Muscle layer of colon (tissue), 2 donors: ENCODE data around the gene AUTS2.

Source experiments
- H3K27ac ChIP-seq: one replicate; pipeline ENCODE4 v1.7.0; 2013; ENCODE audit warnings: low read depth, mild to moderate bottlenecking, low read length, moderate library complexity
- H3K27me3 ChIP-seq, 2 donors: one replicate each; pipeline ENCODE4 v1.7.0; 2013; ENCODE audit warnings: low read length in 2 of 2, mild to moderate bottlenecking in 2 of 2; ENCODE audit not compliant: insufficient read depth in 2 of 2, control insufficient read depth in 1 of 2
- H3K36me3 ChIP-seq: one replicate; pipeline ENCODE4 v1.7.0; 2013; ENCODE audit warnings: mild to moderate bottlenecking, low read length; ENCODE audit not compliant: insufficient read depth
- H3K4me1 ChIP-seq: one replicate; pipeline ENCODE4 v1.7.0; 2013; ENCODE audit warnings: mild to moderate bottlenecking, low read length; ENCODE audit not compliant: insufficient read depth
- H3K4me3 ChIP-seq, 2 donors: one replicate each; pipeline ENCODE4 v1.7.0; 2013; ENCODE audit warnings: low read length in 2 of 2, low read depth in 1 of 2, mild to moderate bottlenecking in 1 of 2, moderate library complexity in 1 of 2
- H3K9ac ChIP-seq: one replicate; pipeline ENCODE4 v1.7.0; 2013; ENCODE audit warnings: low read length
- H3K9me3 ChIP-seq: one replicate; pipeline ENCODE4 v1.7.0; 2013; ENCODE audit warnings: mild to moderate bottlenecking, low read length
- donor health status: abdominal sarcoma.
- donor health status: Adenocarcinoma of cecum.

Gene AUTS2

DNA sequence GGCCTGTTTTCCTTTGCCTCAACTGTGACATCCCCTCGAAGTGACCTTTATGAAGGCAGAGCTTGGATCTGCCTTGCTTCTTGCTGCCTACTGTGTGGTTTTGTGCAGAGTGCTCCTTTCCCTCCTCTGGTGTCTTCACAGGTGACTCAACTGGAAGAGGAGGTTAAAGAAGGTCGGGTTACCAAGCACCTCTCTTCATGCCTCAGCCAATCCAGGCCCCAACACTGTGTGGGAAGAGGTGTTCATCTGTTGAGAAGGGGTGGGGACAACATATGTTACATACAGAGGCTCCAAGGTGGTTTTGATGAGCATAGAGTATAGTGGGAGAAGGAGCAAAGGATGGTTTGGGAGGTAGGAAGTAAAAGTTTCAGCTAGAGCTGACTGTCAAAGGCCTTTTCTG lies 155.7 kb downstream of the AUTS2 start:
- Histone ChIP-seq H3K4me3 (no peak overlapping the region), H3K36me3 (no peaks in the 10 kb centered on the region), H3K9ac (no peak overlapping the region), H3K4me1 (peaks cover 19% of the 10 kb centered on the region), H3K27ac (no peak overlapping the region), H3K9me3 (no peaks in the 10 kb centered on the region), H3K27me3 (no peaks in the 10 kb centered on the region)

DNA sequence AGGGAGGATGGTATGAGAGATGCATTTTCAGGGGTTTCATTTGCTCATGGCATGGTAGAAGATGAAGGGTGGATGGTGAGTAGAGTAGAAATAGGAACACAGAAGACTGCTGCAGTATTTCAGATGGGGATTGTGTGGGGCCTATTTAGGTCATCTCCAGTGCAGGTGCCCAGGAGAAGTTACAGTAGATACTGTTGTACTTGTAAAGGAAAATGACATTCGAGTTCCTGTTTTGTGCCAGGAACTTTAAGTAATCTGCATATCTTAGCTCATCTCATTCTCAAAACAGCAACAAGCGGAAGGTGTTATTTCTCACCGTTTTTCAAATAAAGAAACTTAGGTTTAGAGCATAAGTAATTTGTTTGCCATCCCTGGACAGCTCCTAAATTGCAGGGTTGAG lies 156.2 kb downstream of the AUTS2 start:
- peaks cover 19% of the 10 kb centered on the region for H3K4me1 ChIP-seq

DNA sequence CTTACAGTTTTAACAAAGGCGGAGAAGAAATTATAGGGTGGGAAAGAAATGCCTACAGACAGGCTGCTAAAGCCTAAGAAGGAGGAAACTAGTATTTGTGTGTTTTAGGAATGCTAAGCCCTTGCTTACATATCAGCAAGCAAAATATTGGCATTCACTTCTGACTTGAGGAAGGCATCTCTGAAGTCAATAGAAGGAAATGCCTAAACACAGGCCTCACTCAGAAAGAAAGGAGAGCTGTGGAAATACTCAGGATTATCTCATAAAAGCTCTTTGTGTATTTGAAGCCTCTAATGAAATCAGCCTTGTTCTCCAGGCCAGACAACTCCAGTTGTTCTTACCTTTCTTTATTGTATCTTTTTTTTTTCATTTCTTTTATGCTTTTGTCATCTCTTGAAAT lies 158.0 kb downstream of the AUTS2 start:
- H3K9ac ChIP-seq, result no peak overlapping the region
- H3K4me3 ChIP-seq, result no peak overlapping the region
- no peaks in the 10 kb centered on the region for H3K27me3 ChIP-seq
- no peaks in the 10 kb centered on the region for H3K36me3 ChIP-seq
- no peaks in the 10 kb centered on the region for H3K9me3 ChIP-seq
- no peak overlapping the region for H3K27ac ChIP-seq
- H3K4me1 ChIP-seq, result peaks cover 19% of the 10 kb centered on the region

More for the DNA sequence above, 156.2 kb downstream of the AUTS2 start:
- H3K27me3 ChIP-seq, result no peaks in the 10 kb centered on the region
- no peak overlapping the region for H3K9ac ChIP-seq
- H3K36me3 ChIP-seq, result no peaks in the 10 kb centered on the region
- H3K4me3 ChIP-seq, result no peak overlapping the region
- H3K9me3 ChIP-seq, result no peaks in the 10 kb centered on the region
- H3K27ac ChIP-seq, result no peak overlapping the region

DNA sequence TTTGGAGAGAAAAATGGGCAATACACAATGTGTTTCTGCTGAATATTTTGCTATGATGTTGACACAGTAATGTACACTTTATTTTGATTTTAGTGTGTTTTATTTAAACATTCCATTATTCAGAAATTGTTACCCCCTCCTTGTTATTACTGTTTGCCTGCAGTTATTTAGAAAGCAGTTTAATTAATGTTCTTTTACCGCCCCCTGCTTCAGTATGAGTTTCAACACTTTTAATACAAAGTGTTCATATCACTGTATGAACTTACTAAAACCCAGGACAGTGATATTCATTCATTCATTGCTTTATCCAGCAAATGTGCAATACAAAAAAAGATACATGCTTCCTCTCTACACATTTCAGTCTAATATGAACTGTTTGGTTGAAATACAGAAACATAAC lies 159.3 kb downstream of the AUTS2 start:
- H3K9me3 ChIP-seq, result no peaks in the 10 kb centered on the region
- H3K27me3 ChIP-seq, result no peaks in the 10 kb centered on the region
- no peak overlapping the region for H3K9ac ChIP-seq
- H3K4me1 ChIP-seq, result peaks cover 19% of the 10 kb centered on the region
- no peak overlapping the region for H3K4me3 ChIP-seq
- no peaks in the 10 kb centered on the region for H3K36me3 ChIP-seq
- no peak overlapping the region for H3K27ac ChIP-seq

DNA sequence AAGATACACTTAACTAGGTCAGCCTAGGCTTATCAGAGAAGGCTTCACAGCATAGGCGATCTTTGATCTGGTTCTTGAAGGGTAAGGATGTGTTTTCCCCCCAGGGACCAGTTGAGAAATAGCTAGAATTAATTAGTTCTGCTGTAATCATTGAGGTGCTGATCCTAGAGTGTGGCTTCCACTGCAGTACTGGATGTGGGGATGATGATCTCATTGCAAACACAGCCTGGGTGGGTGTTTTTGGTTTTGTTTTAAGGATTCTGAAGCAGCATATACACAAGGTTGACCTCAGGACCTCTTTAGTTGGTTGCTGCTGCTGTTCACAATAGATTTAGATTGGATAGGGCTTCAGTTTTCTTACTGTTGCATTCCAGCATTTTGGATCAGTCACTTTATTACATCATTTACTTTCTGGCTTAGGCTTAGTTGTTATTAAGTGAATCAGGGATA lies 159.7 kb downstream of the AUTS2 start:
- H3K4me1 ChIP-seq, result peaks cover 19% of the 10 kb centered on the region

DNA sequence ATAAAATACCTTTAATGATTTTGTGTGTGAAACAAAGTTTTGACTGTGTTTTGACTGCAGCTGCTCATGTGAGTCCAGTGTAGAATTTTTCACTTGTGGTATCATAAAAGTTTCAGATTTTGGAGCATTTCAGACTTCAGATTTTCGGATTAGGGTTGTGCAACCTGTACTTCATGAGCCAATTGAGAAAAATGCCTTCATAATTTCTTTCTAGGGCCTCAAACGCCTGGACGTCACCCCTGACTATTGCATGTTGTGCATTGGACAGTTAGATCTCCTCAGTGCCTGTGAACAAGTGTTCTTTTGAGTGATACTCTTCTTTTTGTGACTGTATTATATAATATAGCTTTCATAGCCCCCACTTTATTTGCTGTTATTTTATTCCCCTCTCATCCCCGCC lies 161.1 kb downstream of the AUTS2 start:
- Histone ChIP-seq H3K36me3 (no peaks in the 10 kb centered on the region), H3K27me3 (no peaks in the 10 kb centered on the region), H3K27ac (no peak overlapping the region), H3K4me3 (no peak overlapping the region), H3K9me3 (no peaks in the 10 kb centered on the region), H3K4me1 (peaks cover 19% of the 10 kb centered on the region), H3K9ac (no peak overlapping the region)

More for the DNA sequence above, 159.7 kb downstream of the AUTS2 start:
- H3K27ac ChIP-seq, result no peak overlapping the region
- no peaks in the 10 kb centered on the region for H3K36me3 ChIP-seq
- H3K27me3 ChIP-seq, result no peaks in the 10 kb centered on the region
- no peak overlapping the region for H3K4me3 ChIP-seq
- no peaks in the 10 kb centered on the region for H3K9me3 ChIP-seq
- no peak overlapping the region for H3K9ac ChIP-seq

DNA sequence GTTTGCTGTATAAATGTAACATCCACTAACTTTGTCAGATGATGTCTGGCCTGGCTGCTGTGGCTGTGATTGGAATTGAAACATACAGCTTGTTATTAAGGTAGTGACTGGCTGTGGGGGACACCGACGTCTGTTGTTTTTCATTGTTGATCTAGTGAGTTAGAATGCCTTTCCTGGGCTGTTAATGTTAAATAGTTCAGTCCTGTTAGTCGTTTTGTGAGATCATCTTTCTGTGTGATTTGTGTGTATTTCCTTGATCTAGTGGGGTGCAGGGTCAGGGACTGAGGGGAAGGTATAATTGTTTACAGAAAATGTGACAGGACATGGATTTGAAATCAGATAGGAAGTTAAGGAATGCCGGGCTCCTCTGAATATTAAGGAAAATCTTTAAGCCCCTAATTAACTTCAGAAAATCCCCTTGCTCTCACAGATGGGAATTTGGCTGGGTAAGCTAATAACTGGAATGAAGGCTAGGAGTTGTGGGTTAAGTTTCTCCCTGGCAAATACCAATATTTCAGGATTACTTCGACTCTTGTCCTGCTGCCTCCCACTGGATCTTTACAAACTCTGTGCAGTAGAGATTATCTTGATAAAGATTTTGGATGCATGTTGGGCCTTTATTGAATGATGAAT lies 163.1 kb downstream of the AUTS2 start:
- Histone ChIP-seq H3K9me3 (no peaks in the 10 kb centered on the region), H3K27me3 (no peaks in the 10 kb centered on the region), H3K36me3 (no peaks in the 10 kb centered on the region), H3K27ac (no peak overlapping the region), H3K9ac (no peak overlapping the region), H3K4me3 (no peak overlapping the region), H3K4me1 (peaks cover 14% of the 10 kb centered on the region)

DNA sequence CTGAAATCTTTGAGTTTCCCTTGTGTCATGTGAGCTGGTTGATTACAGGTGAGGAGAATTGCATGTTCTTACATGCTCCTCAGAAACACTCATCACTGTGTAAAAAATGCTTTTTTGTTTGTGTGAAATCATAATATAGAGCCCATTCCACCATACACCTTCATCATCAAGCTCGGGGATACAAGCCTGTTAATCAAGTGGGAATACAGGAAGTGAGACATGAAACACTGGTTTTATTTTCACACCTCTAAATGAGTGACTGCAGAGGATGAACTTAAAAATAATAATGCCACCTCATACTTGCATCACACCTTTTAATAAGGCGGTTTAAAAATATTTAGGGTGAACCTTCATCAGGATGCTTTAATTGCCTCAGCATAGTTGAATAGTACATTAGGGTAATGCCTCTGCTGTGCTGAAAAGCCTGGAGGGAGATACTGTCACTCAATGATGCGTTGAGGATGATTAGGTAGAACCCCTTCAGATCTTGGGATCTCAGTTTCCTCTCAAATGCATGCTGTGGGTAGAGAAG lies 164.6 kb downstream of the AUTS2 start:
- no peaks in the 10 kb centered on the region for H3K27me3 ChIP-seq
- no peaks in the 10 kb centered on the region for H3K36me3 ChIP-seq
- H3K9me3 ChIP-seq, result no peaks in the 10 kb centered on the region
- H3K4me1 ChIP-seq, result peaks cover 8% of the 10 kb centered on the region
- no peak overlapping the region for H3K4me3 ChIP-seq
- no peak overlapping the region for H3K27ac ChIP-seq
- H3K9ac ChIP-seq, result no peak overlapping the region

DNA sequence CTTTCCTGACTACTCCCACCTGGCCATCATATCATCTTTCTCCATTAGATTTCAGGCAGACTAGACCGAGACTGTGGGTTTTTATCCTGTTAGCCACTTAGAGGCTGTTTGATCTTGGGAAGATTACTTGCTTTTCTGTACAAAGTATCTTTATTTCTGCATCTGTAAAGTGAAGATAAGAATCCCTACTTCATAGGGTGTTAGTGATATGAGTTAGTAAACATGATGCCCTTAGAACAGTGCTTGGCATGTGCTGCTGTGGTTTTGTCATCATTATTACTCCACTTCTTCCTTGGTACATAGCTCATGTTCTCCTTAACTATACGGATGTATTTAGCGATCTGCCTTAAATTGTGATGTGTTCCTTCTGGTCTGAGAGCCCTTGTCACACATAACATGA lies 165.2 kb downstream of the AUTS2 start:
- Histone ChIP-seq H3K27ac (no peak overlapping the region), H3K9me3 (no peaks in the 10 kb centered on the region), H3K27me3 (no peaks in the 10 kb centered on the region)

DNA sequence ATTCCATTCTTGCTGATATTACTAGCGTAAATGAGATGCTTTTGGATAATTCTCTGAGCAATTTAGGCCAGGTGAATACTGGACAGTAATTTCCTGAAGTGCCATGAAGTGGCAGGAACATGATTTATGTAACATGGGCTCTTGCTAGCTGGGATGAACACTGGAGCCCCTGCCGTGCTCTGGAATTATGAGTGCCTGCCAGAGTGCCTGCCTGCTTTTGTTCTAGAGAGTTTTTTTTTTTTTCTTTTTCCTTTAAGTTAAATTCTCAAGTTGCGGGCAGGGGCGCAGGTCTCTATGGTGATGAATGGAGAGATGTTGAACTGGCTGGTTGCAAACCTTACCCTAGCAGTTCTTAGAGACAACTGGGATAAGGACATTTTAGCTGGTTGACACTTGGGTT lies 165.9 kb downstream of the AUTS2 start:
- Histone ChIP-seq H3K4me3 (no peak overlapping the region), H3K9ac (no peak overlapping the region), H3K27me3 (no peaks in the 10 kb centered on the region), H3K27ac (no peak overlapping the region), H3K4me1 (no peaks in the 10 kb centered on the region), H3K9me3 (no peaks in the 10 kb centered on the region), H3K36me3 (no peaks in the 10 kb centered on the region)

More for the DNA sequence above, 165.2 kb downstream of the AUTS2 start:
- Histone ChIP-seq H3K9ac (no peak overlapping the region), H3K36me3 (no peaks in the 10 kb centered on the region), H3K4me3 (no peak overlapping the region), H3K4me1 (peaks cover 1% of the 10 kb centered on the region)

DNA sequence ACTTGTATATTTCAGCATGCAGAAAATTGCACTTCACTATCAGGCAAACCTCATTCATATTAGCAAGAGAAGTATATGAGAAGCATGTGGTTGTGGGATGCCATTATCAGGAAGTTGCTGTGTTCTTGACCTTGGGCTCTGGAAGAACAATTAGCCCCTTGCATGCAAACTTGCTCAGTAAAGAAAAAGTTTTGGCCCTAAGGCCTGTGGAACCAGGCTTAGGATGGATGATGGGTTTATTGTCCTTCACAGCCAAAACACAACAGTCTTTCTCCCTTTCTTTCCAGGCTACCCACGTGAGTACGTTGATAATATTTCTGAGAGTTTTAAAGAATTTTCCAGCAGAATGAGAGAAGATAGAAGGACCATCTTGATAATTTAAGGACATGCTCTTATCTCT lies 166.4 kb downstream of the AUTS2 start:
- no peak overlapping the region for H3K9ac ChIP-seq
- H3K4me3 ChIP-seq, result no peak overlapping the region
- no peaks in the 10 kb centered on the region for H3K27me3 ChIP-seq
- no peaks in the 10 kb centered on the region for H3K9me3 ChIP-seq
- H3K27ac ChIP-seq, result no peak overlapping the region
- no peaks in the 10 kb centered on the region for H3K36me3 ChIP-seq
- H3K4me1 ChIP-seq, result peaks cover 4% of the 10 kb centered on the region

DNA sequence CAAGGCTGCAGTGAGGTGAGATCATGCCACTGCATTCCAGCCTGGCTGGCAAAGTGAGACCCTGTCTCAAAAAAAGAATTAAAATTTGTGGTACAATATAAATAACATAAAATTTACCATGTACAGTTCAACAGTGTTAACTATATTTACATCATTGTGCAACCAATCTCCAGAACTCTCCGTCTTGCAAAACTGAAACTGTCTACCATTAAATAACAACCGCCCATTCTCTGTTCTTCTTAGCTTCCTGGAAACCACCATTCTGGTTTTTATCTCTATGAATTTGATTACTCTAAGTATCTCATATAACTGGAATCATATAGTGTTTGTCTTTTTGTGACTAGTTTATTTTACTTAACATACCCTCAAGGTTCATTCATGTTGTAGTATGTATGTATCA lies 167.6 kb downstream of the AUTS2 start:
- Histone ChIP-seq H3K4me3 (no peak overlapping the region), H3K9ac (no peak overlapping the region), H3K9me3 (no peaks in the 10 kb centered on the region), H3K27me3 (no peaks in the 10 kb centered on the region), H3K27ac (no peak overlapping the region), H3K36me3 (no peaks in the 10 kb centered on the region), H3K4me1 (peaks cover 4% of the 10 kb centered on the region)
